HCT116 (cell line): ENCODE results near the gene GIGYF1. TPM values are rescaled to one million over a fixed set of nuclear protein-coding genes. Genes with fewer than 3 reads are reported as not detected.

Experiments
- ATAC-seq: fragments of 200-7000 bp; cut with Tn5 transposase; 2 replicates; pipeline ENCODE4 v1.9.1; 2020; ENCODE audit warnings: mild to moderate bottlenecking, moderate library complexity
- BruUV-seq: library from RNA; stranded (reverse); fragments of 400-500 nt; replicated peaks from 2 replicates; lab custom pipeline; 2021; lab: Mats Ljungman, UMichigan
- CTCF ChIA-PET: fragments of 300-600 bp; sonication (Branson Sonifier 250); formaldehyde crosslinking; loops from one replicate; lab custom pipeline; 2021; ENCODE audit warnings: antibody characterized with exemption; lab: Charles Lee
- POLR2A ChIA-PET: fragments of 300-600, 350-600 bp; sonication (Branson Sonifier 250); formaldehyde crosslinking; loops from one replicate; lab custom pipeline; 2021; ENCODE audit warnings: antibody characterized with exemption; lab: Charles Lee
- RAD21 ChIA-PET, 2 experiments: fragments of 300-600 bp; sonication (Branson Sonifier 250); formaldehyde crosslinking; loops; one replicate each; lab custom pipeline; 2023; ENCODE audit warnings: low total read pairs in 2 of 2; ENCODE audit not compliant: uncharacterized antibody in 2 of 2, unreplicated experiment in 2 of 2, low non-redundant PET in 1 of 2; lab: Charles Lee
- DNase-seq: peaks from one replicate; pipeline ENCODE4 v3.0.0-alpha.2; 2010; ENCODE audit warnings: low read depth, low spot score
- H2AFZ ChIP-seq: fragments of 200-600 bp; shearing (Covaris generic), sonication (generic); 2 replicates; pipeline ENCODE4 v1.6.1; 2017; ENCODE audit warnings: low read depth, mixed run types, mixed read lengths, antibody characterized with exemption, low read length; ENCODE audit not compliant: poor library complexity, severe bottlenecking
- H3K27ac ChIP-seq: 2 replicates; pipeline ENCODE4 v1.5.1; 2012; ENCODE audit warnings: low read depth, low read length
- H3K27me3 ChIP-seq: fragments of 200-600 bp; sonication (generic); 2 replicates; pipeline ENCODE4 v1.6.1; 2016; ENCODE audit warnings: mixed run types, low read length, mixed read lengths; ENCODE audit not compliant: insufficient read depth
- H3K36me3 ChIP-seq, 2 experiments: fragments of 200-500 bp in 1 of 2; fragments of 200-600 bp in 1 of 2; sonication (Bioruptor generic) in 1 of 2; sonication (generic) in 1 of 2; 2 replicates each; pipeline versions ENCODE4 v1.5.1 to v1.6.1; 2014 to 2016; ENCODE audit warnings: low read length in 2 of 2, inconsistent platforms in 1 of 2, mixed read lengths in 1 of 2, mixed run types in 1 of 2; ENCODE audit not compliant: insufficient read depth in 2 of 2, control insufficient read depth in 1 of 2
- H3K4me1 ChIP-seq, 2 experiments: fragments of 200-600 bp in 1 of 2; sonication (generic) in 1 of 2; 2 replicates each; pipeline versions ENCODE4 v1.5.1 to v1.6.1; 2012 to 2017; ENCODE audit warnings: low read length in 2 of 2, inconsistent platforms in 1 of 2, mild to moderate bottlenecking in 1 of 2, mixed read lengths in 1 of 2, mixed run types in 1 of 2, moderate library complexity in 1 of 2; ENCODE audit not compliant: insufficient read depth in 2 of 2, control insufficient read depth in 1 of 2
- H3K4me2 ChIP-seq: fragments of 200-600 bp; sonication (generic); 2 replicates; pipeline ENCODE4 v1.6.1; 2017; ENCODE audit warnings: mixed run types, low read length, mixed read lengths
- H3K4me3 ChIP-seq, 2 experiments: fragments of 200-600 bp in 1 of 2; sonication (generic) in 1 of 2; replicated peaks in 1 of 2; 2 replicates each; pipeline ENCODE4 v1.5.1; 2011 to 2016; ENCODE audit warnings: low read length in 2 of 2, control low read depth in 1 of 2, low read depth in 1 of 2, mild to moderate bottlenecking in 1 of 2, mixed read lengths in 1 of 2, mixed run types in 1 of 2
- H3K79me2 ChIP-seq: fragments of 200-600 bp; sonication (generic); 2 replicates; pipeline ENCODE4 v1.6.1; 2017; ENCODE audit warnings: mild to moderate bottlenecking, mixed run types, low read length, moderate library complexity, mixed read lengths; ENCODE audit not compliant: insufficient read depth
- H3K9ac ChIP-seq: fragments of 200-600 bp; sonication (generic); 2 replicates; pipeline ENCODE4 v1.6.1; 2016; ENCODE audit warnings: low read length, mixed read lengths
- H3K9me2 ChIP-seq: fragments of 200-600 bp; sonication (generic), shearing (Covaris generic); 2 replicates; pipeline ENCODE4 v1.6.1; 2017; ENCODE audit warnings: mixed run types, mild to moderate bottlenecking, moderate library complexity; ENCODE audit not compliant: insufficient read depth
- H3K9me3 ChIP-seq, 2 experiments: fragments of 200-500 bp in 1 of 2; fragments of 200-600 bp in 1 of 2; sonication (Bioruptor generic) in 1 of 2; sonication (generic) in 1 of 2; 2 replicates each; pipeline ENCODE4 v1.6.1; 2014 to 2017; ENCODE audit warnings: low read length in 2 of 2, mixed read lengths in 2 of 2, inconsistent platforms in 1 of 2, low read depth in 1 of 2, mild to moderate bottlenecking in 1 of 2, mixed run types in 1 of 2, moderate library complexity in 1 of 2; ENCODE audit not compliant: control insufficient read depth in 1 of 2, insufficient read depth in 1 of 2
- H4K20me1 ChIP-seq: fragments of 200-600 bp; sonication (generic), shearing (Covaris generic); 2 replicates; pipeline ENCODE4 v1.6.1; 2017; ENCODE audit warnings: mixed run types, mild to moderate bottlenecking, moderate library complexity; ENCODE audit not compliant: insufficient read depth
- CBX3 ChIP-seq: IDR thresholded peaks from 2 replicates; pipeline ENCODE4 v1.6.1; 2012; ENCODE audit warnings: low read depth
- YY1 ChIP-seq: IDR thresholded peaks from 2 replicates; pipeline ENCODE4 v1.6.1; 2011; ENCODE audit warnings: low read length, low read depth, moderate library complexity, mild to moderate bottlenecking; ENCODE audit not compliant: insufficient replicate concordance; ENCODE audit errors: extremely low read depth
- intact Hi-C: fragments of 100-400 bp; cut with micrococcal nuclease; formaldehyde crosslinking; loops from 2 replicates; pipeline ENCODE4 v1.10.0; 2022
- total RNA-seq: library from RNA; stranded (reverse); gene quantifications from one replicate; pipeline ENCODE4 v1.2.1, GENCODE V29; 2021; ENCODE audit not compliant: unreplicated experiment
- TF ChIP-seq, protein P1 (sequence below), 3 experiments: fragments of 200-600 bp in 1 of 3; sonication (generic) in 1 of 3; IDR thresholded peaks in 2 of 3; conservative IDR thresholded peaks in 1 of 3; 2 replicates each; pipeline ENCODE4 v1.5.1; 2012 to 2017; ENCODE audit warnings: low read depth in 2 of 3, low read length in 2 of 3, antibody characterized with exemption in 1 of 3, borderline replicate concordance in 1 of 3, control low read depth in 1 of 3, mild to moderate bottlenecking in 1 of 3, mixed read lengths in 1 of 3, mixed run types in 1 of 3, moderate library complexity in 1 of 3; ENCODE audit not compliant: insufficient read depth in 1 of 3
- TF ChIP-seq, protein P2 (sequence below): IDR thresholded peaks from 2 replicates; pipeline ENCODE4 v1.6.1; 2012

GIGYF1 gene
- total RNA-seq, 1 experiment from 2014 or later, result 59.7 TPM

DNA sequence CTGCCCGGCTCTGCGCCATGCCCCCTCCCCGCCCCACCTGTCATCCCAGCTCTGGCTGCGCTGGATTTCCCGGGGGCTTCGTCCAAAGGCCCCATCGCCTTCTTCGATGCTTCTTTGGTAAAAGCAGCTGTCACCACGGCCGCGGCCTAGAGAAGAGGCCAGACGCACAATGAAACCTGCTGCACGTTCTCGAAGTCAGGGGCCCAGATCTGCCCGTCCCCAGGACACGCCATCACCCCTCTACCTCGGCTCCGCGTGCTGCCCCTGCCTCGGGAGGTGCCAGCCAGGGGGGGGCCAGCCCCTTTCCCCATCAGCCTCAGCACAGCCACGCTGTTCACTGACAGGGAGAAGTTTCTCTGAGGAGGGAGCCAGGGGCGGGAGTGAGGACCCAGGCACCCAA lies 6.8 kb downstream of the GIGYF1 start:
- Histone ChIP-seq H3K4me2 (no peak overlapping the region), H3K4me1 (peaks cover 8 to 16% of the 10 kb centered on the region in 2 experiments; a peak in 3 of 4 replicates), H3K27ac (no peak overlapping the region), H4K20me1 (no peaks in the 10 kb centered on the region), H2AFZ (no peak overlapping the region), H3K79me2 (peaks cover 50% of the 10 kb centered on the region), H3K4me3 (no peak overlapping the region), H3K36me3 (peaks cover 25 to 28% of the 10 kb centered on the region in 2 experiments; a peak in 3 of 4 replicates), H3K9me3 (no peaks in the 10 kb centered on the region), H3K9ac (no peak overlapping the region), H3K9me2 (no peaks in the 10 kb centered on the region), H3K27me3 (no peaks in the 10 kb centered on the region)
- ChIA-PET POLR2A (interaction anchor here (0.6 kb wide), 1 partner anchor 185 kb away, joined by 3 read pairs; no protein-coding TSS in a partner anchor), CTCF (no interaction called here), RAD21 (no interaction called here)
- DNase-seq, result no peak
- TF ChIP-seq YY1 (no peak), CBX3 (no peak)
- TF ChIP-seq, protein P1, sequence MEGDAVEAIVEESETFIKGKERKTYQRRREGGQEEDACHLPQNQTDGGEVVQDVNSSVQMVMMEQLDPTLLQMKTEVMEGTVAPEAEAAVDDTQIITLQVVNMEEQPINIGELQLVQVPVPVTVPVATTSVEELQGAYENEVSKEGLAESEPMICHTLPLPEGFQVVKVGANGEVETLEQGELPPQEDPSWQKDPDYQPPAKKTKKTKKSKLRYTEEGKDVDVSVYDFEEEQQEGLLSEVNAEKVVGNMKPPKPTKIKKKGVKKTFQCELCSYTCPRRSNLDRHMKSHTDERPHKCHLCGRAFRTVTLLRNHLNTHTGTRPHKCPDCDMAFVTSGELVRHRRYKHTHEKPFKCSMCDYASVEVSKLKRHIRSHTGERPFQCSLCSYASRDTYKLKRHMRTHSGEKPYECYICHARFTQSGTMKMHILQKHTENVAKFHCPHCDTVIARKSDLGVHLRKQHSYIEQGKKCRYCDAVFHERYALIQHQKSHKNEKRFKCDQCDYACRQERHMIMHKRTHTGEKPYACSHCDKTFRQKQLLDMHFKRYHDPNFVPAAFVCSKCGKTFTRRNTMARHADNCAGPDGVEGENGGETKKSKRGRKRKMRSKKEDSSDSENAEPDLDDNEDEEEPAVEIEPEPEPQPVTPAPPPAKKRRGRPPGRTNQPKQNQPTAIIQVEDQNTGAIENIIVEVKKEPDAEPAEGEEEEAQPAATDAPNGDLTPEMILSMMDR (IDR thresholded peaks at IDR 0.05 in 2 of 3, conservative IDR thresholded peaks at IDR 0.05 in 1 of 3; ENCODE audit: borderline replicate concordance in 1 of 3, insufficient read depth in 1 of 3, low read depth in 2 of 3, low read length in 2 of 3), result no peak
- BruUV-seq, result no TSS peak
- intact Hi-C loops, result no loop called here
- no peak for ATAC-seq

DNA sequence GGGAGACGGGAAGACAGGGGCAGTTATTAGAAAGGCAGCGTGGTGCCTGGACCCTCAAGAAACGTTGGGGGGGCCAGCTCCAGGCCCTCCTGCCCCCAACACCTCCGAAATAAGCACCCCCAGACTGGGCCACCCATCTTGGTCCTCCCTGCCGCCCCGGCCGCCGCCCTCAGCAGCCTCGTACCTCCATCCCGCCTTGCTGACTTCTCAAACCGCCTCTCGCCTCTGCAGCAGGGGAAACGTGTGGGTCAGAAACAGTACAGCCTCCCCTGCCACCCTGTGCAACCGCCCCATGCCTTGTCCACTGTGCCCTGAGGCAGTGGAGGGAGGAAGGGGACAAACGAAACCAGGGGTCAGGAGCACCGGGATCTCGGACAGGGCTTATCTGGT lies 7.2 kb downstream of the GIGYF1 start:
- Histone ChIP-seq H3K4me2 (no peak overlapping the region), H3K9me3 (no peaks in the 10 kb centered on the region), H3K36me3 (peaks cover 25 to 29% of the 10 kb centered on the region in 2 experiments; a peak in 3 of 4 replicates), H3K9ac (no peak overlapping the region), H2AFZ (no peak overlapping the region), H3K27me3 (no peaks in the 10 kb centered on the region), H3K9me2 (no peaks in the 10 kb centered on the region), H3K4me3 (no peak overlapping the region), H4K20me1 (no peaks in the 10 kb centered on the region), H3K79me2 (peaks cover 46% of the 10 kb centered on the region), H3K27ac (no peak overlapping the region), H3K4me1 (peaks cover 4 to 12% of the 10 kb centered on the region in 2 experiments; a peak in 3 of 4 replicates)
- CTCF ChIA-PET, result no interaction called here
- no TSS peak for BruUV-seq
- no peak for ATAC-seq
- intact Hi-C loops, result no loop called here
- TF ChIP-seq, protein P2, sequence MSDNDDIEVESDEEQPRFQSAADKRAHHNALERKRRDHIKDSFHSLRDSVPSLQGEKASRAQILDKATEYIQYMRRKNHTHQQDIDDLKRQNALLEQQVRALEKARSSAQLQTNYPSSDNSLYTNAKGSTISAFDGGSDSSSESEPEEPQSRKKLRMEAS, result no peak
- POLR2A ChIA-PET, result no interaction called here
- no peak for DNase-seq
- RAD21 ChIA-PET, result no interaction called here
